IPS-18c (cell line): ENCODE measurements around the gene EFNA4.
"Not testable (repeated sequence)": the region's sequence is repeated elsewhere in the genome, so short reads cannot be mapped to it uniquely, and the experiment has no call there.

Experiments
- H3K4me3 ChIP-seq: 2 replicates; pipeline ENCODE4 v1.7.0; 2013; ENCODE audit warnings: low read depth, mild to moderate bottlenecking, low read length, moderate library complexity; ENCODE audit not compliant: insufficient read depth
- H3K9me3 ChIP-seq: one replicate; pipeline ENCODE4 v1.6.1; 2013; ENCODE audit warnings: mild to moderate bottlenecking, low read length, moderate library complexity; ENCODE audit not compliant: control insufficient read depth, insufficient read depth

The EFNA4 gene

DNA sequence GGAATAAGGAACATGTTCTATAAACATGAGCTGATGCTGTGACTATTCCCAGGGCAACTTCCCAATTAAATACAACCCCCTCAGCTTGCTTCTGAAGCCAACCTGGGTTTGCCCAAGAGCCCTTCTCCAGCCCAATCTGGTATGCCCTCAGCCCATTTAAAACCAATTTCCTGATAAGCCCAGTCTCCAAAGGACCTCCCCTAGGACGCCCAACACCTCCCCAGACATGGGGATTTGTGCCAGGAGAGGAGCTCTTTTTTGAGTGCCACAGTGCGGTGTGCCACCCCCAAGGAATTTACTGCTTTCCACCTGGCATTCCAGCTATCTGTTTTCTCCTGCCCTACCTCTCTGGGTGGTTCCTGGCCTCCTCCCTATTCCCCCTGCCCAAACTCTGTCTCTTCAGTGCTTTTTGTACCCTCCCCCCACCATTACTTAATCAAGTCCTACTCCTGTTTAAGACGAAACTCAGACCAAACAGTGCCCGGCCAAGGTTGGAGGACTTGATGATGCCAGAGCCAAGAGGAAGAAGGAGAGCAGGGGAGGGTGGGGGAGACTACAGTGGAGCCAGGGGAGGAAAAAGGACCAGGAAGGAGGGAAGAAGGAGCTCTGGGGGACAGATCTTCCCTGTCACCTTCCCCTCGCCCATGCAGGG, 52.7 kb downstream of the EFNA4 start:
- Histone ChIP-seq H3K9me3 (peaks cover 2% of the 10 kb centered on the region), H3K4me3 (no peak overlapping the region)

DNA sequence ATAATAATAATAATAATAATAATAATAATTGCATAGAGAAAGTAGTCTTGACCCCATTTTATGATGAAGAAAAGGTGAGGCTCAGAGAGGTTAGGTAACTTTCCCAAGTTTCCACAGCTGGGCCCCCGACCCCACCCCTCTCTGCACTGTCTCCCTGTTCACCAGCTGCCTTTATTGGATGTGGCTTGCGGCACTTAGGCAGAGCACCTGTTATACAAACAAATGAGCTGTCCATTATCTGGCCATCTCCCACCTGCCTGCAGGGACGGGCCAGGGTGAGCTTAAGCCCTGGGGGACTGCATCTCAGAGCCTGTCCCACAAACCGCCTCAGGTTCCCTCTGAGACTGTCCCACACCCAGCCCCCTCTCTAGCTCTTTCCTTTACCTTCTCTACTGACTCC, 54.1 kb downstream of the EFNA4 start:
- Histone ChIP-seq H3K4me3 (no peak overlapping the region), H3K9me3 (no peaks in the 10 kb centered on the region)

- H3K9me3 ChIP-seq, H3K4me3 ChIP-seq: not testable (repeated sequence)
Measured at GRCh38 chr1:155118090-155118489, 54.5 kb downstream of the EFNA4 start.
